HG03064 (cell line): ENCODE results near the gene NFS1.
"Not testable (repeated sequence)": the region's sequence is repeated elsewhere in the genome, so short reads cannot be mapped to it uniquely, and the experiment has no call there.

Source experiments
- ATAC-seq: cut with Tn5 transposase; IDR thresholded peaks from one replicate; pipeline ENCODE4 v1.9.1; 2021; ENCODE audit warnings: low read depth; ENCODE audit not compliant: unreplicated experiment

The NFS1 gene

DNA sequence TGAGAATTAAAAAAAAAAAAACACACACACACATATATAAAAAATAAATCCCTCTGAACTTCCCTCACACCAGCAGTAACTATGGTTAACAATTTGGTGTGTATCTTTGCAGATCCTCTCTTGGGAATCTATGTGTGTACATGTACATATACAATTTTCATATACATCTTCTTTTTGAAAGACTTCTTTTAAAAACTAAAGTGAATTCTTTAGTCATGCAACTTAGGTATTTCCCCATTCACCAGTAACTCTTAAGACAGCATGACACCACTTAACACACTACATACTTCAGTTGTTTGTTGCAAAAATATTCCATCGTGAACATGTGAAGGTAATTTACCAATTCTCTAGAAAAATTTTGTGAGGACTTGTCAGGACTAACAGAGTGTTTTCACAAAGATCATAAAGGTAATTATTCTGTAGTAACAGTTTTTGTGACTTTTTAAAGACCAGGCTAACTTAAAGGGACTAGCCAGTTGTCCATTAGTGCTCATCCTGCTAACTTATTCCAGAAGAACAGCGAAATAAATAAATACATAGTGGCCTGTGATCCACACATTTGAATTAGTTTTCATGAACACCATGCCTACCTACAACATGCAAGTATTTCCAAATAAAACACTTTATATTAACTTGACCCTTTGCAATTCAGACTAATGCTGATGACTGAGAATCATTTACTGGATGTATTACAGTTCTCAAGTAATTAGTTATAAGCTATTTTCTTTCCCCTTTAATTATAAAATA, 30.9 kb upstream of the NFS1 start:
- no peak for ATAC-seq

DNA sequence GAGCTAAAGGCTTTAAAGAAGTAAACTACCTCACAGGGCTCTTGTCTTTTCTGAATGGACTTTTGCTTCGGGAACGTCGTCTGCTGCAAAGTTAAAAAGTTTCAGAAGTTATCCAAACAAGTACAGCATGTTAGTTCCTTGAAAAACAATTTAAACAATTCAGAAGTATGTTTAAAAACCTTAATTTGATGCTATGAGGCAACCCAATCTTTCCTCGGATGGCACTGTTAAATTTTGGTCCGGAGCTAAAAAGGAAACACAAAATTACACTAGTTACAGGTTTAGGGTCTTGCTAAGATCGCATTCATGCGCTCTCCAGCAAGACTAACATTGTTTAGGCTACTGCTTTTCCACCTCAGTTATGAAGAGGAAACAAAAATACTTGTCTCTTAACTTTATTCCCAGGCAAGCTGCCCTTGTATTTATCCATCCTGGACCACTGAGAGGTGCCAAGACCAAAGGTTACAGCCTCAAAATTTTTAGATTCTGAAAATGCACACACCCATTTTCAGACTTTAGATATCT, 30.2 kb upstream of the NFS1 start:
- no peak for ATAC-seq

DNA sequence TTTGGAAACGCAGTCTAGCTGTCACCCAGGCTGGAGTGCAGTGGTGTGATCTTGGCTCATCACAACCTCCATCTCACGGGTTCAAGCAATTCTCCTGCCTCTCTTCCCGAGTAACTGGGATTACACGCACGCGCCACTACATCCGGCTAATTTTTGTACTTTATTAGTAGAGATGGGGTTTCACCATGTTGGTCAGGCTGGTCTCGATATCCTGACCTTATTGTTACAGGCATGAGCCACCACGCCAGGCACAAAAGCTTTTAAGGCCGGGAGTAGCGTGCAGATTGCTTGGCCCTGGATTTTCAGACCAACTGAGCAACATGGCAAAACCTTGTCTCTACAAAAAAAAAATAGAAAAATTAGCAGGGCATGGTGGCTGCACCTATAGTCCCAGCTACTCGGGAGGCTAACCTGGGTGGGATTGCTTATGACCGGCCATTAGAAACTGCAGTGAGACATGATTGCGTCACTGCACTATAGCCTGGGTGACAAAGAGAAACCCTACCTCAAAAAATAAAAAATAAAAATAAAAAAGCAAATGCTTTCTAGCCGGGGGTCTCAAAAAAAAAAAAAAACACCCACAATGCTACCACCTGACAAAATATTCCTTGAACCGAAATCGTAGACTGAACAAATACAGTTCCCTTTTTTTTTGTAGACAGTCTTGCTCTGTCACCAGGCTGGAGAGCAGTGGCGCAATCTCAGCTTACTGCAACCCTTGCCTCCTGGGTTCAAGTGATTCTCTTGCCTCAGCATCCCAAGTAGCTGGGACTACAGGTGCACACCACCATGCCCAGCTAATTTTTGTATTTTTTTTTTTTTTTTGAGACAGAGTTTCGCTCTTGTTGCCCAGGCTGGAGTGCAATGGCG, 27.9 kb upstream of the NFS1 start:
- ATAC-seq = no peak

DNA sequence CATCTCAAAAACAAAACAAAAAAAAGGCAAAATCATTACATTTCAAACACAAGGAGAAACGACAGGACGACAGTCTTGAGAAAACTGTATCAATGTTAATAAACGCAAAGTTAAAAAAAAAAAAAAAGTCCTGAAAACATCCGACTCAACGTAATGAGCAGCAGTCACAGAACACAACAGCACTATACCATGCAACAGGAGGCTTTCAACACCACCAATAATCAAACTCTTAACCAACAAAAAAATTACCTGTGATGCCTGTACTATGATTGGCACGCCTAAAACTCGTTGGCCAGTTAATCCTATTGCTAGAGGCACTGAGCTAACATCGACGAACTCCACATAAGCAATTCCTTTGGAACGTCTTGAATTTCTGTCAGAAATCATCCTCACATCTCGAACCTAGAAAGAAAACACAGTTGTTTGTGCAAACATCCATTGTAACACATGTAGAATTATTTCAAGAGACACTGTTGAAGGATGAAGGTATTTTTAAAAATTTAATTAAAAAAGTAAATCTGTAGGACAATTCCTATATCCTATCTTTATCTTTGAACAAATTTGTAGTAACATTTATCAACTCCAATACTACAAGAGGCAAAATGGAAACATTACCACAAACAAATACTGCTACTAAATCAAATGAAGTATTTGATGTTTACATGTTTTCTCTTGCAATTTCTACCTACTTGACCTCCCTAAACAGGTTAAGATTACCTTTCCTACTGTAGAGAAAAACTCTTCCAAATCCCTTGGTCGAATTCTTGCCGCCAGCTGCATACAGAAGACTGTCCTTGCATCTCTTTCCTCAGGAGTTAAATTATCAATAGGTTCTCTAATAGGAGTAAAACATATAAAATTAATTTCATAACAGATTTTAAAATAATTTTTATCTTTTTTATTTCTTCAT, 25.4 kb upstream of the NFS1 start:
- no peak for ATAC-seq

DNA sequence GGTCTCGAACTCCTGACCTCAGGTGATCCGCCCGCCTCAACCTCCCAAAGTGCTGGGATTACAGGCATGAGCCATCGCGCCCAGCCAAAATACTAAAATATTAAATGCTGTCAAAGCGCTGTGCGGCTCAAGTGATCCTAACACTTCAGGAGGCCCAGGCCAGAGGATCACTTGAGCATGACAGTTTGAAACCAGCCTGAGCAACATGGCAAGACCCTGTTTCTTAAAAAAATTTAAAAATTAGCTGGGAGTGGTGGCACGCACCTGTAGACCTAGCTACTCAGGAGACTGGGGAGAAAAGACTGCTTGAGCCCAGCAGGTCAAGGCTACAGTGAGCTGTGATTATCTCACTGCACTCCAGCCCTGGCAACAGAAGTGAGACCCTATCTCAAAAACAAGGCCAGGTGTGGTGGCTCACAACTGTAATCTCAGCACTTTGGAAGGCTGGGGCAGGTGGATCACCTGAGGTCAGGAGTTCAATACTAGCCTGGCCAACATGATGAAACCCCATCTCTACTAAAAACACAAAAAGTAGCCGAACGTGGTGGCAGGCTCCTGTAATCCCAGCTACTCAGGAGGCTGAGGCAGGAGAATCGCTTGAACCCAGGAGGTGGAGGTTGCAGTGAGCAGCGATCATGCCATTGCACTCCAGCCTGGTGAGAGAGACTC, 24.6 kb upstream of the NFS1 start:
- ATAC-seq = not testable (repeated sequence)

DNA sequence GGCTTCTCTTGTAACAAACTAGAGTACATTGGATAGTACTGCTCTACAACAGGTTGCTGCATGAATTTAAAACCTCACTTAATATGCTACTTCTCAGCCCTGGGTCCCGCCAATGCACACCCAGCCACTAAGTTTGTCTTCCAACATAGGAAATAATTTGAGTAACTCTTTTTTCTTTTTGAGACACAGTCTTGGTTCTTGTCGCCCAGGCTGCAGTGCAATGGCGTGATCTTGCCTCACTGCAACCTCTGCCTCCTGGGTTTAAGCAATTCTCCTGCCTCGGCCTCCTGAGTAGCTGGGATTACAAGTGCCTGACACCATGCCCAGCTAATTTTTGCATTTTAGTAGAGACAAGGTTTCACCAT, 24.1 kb upstream of the NFS1 start:
- ATAC-seq = not testable (repeated sequence)

DNA sequence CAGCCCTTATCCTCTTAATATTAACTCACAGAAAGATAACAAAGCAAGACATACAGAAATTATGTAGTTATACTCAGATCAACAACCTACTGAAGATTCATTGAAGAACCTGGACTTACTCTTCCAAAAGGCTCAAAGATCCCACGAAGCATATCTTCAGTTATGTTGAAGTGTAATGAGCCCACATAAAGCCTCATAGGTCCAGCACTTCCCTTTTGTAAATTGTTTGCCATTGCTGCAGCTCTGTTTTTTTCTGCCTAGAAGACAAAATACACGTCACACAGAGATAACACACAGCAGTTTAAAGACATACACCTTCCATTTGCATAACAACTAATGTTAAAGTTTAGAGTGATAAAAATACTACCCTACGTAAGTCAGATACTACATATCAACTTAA, 22.5 kb upstream of the NFS1 start:
- no peak for ATAC-seq

DNA sequence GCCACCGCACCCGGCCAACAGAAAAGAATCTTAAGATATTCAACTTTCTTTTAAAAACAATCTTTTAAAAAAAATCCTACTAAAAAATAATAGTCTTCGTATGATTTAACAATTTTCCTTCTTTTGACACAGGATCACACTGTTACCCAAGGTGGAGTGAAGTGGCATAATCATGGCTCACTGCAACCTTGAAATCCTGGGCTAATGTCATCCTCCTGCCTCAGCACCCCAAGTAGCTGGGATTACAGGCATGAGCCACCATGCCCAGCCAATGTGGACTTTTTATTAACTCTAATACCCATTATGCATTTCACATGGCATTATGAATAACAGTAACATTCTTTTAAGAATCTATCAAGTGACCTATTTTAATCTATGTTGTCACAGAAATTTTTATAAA, 22.1 kb upstream of the NFS1 start:
- ATAC-seq = no peak

DNA sequence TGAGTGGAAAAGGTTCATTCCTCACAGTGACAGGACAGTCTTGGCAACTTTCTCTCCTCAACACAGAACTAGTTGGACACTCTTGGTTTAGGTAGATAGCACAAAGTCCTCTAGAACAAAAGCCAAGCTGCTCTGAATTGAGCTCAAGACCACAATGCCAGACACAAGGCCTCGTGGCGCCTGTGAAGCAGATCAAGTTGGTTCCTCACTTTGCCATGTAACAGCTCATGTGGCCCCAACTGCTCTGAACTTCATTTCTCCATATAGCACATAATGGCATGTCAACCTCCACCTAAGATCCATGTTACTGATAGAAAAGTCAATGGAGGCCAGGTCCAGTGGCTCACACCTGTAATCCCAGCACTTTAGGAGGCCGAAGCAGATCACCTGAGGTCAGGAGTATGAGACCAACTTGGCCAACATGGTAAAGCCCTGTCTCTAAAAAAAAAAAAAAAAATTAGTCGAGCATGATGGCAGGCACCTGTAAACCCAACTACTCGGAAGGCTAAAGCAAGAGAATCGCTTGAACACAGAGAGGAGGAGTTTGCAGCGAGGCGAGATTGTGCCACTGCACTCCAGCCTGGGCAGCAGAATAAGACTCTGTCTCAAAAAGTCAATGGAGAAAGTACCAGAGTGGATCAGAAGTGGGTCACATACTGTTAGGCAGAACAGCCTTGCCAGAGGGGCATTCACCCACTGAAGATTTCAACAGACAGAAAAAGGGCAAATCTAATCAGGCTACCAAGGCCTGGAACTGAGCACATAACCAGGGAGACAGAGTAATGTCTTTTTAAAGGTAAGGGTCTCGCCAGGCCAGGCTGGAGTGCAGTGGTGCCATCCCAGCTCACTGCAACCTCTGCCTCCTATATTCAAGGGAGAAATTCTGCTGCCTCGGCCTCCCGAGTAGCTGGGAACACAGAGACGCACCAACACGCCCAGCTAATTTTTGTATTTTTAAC, 21.3 kb upstream of the NFS1 start:
- no peak for ATAC-seq

DNA sequence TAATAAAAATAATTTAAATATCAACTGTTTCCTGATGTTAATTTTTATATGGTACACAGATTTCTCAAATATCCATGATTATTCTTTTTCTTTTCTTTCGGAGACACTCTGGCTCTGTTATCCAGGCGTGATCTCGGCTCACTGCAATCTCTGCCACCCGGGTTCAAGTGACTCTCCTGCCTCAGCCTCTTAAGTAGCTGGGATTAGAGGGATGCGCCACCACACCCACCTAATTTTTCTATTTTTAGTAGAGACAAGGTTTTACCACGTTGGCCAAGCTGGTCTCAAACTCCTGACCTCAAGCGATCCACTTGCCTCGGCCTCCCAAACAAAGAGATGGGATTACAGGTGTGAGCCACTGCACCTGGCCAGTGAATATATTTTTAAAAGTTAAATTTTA, 20.6 kb upstream of the NFS1 start:
- no peak for ATAC-seq

DNA sequence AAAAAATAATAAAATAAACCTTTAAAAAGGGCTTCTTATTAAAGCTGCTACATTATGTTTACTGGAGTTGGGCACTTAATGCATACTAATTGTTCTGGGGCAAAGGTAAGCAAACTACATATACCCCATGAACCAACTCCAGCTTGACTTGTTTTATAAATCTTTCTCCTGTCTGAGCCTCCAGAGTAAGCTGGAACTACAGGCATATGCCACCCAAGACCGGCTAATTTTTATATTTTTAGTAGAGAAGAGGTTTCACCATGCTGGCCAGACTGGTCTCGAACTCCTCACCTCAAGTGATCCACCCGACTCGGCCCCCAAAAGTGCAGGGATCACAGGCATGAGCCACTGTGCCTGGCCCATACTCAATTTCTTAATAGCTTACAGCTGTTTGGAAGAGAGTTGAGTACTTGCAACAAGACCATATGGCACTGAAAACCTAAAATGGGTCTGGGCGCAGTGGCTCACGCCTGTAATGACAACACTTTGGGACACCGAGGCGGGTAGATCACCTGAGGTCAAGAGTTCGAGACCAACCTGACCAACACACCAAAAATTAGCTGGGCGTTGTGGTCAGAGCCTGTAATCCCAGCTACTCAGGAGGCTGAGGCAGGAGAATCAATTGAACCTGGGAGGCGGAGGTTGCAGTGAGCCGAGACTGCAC, 20.0 kb upstream of the NFS1 start:
- ATAC-seq = no peak

DNA sequence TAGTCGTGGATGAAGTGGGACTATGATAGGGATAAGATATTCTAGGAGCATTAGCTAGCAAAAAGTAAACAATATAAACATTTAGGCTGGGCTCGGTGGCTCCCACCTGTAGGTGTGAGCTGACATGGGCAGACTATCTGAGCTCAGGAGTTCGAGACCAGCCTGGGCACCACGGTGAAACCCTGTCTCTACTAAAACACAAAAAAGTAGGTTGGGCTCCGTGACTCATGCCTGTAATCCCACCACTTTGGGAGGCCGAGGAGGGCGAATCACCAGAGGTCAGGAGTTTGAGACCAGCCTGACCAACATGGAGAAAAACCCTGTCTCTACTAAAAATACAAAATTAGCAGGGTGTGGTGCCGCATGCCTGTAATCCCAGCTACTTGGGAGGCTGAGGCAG, 19.2 kb upstream of the NFS1 start:
- ATAC-seq = not testable (repeated sequence)

DNA sequence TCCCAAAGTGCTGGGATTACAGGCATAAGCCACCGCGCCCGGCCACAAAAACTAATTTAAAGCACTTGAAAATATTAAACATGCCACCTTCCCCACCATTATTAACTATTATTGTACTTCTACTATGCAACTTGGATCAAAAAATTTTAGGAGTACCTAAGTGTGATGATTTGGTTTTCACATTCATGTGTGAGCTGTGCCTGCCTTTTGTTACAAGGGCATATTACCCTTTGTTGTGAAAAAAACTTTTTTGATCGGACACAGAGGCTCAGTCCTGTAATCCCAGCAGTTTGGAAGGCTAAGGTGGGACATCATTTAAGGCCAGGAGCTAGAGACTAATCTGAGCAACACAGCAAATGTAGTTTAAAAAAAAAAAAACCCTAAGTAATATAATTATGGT, 17.2 kb upstream of the NFS1 start:
- ATAC-seq = no peak

DNA sequence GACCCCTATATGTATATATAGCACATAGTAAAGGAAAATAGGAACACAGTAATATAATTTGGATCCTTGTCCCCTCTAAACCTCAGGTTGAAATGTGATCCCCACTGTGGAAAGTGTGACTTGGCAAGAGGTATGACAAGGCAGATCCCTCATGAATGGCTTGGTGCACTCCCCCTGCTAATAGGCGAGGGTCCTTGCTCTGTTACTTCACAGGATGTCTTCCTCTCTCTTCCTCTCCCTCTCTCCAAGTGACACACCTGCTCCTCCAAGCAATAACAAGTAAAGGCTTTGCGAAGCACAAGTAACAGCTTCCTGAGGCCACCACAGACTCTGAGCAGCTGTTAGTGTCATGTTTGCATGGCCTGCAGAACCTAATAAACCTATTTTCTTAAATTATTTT, 16.5 kb upstream of the NFS1 start:
- ATAC-seq = no peak

DNA sequence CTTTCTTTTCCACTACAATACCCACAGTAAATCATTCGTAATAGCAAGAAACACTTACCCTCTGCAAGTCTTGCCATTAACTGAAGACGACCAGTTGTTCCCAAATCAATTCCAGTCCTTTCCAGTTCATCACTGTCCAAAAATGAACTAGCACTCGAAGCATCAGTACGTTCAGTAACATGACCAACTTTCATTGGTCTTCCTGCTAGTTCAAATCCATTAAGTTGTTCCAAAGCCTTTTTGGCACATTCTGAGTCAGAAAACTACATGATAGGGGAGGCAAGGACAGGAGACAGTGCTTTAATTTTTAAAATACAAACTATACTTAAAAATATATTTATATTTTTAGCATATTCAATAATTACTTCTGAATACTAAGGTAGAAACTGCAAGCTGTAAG, 15.0 kb upstream of the NFS1 start:
- ATAC-seq = no peak

DNA sequence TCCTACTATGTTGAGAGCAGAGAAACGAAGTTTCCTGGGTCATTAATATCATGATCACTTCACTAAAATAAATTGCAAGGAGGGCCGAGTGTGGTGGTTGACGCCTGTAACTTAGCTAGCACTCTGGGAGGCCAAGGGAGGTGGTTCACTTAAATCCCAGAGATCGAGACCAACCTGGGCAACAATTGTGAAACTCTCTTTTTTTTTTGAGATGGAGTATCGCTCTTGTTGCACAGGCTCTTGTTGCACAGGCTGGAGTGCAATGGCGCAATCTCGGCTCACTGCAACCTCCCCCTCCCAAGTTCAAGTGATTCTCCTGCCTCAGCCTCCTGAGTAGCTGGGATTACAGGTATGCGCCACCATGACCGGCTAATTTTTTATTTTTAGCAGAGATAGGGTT, 14.0 kb upstream of the NFS1 start:
- ATAC-seq = not testable (repeated sequence)

DNA sequence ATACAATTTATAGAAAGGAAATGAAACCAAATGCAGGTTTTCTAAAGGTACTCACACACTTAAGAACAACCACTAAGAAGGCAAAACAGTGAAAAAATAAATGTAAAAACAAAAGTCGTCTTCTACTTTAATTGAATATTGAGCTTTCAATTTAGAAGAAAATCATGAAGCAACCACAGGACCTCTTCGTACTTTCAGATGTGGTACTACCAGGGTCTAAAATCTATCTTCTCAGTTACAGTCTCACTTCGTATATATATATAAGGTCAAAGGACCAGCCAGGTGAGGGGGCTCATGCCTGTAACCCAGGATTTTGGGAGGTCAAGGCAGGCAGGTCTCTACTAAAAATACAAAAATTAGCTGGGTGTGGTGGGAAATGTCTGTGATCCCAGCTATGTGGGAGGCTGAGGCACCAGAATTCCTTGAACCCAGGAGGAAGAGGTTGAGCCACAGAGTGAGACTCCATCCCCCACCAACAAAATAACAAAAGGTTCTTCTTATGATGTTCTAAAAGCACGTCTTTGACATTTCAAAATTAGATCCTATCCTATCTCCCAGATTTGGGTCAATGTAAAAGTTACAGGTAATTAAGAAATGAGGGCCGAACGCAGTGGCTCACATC, 12.5 kb upstream of the NFS1 start:
- no peak for ATAC-seq

DNA sequence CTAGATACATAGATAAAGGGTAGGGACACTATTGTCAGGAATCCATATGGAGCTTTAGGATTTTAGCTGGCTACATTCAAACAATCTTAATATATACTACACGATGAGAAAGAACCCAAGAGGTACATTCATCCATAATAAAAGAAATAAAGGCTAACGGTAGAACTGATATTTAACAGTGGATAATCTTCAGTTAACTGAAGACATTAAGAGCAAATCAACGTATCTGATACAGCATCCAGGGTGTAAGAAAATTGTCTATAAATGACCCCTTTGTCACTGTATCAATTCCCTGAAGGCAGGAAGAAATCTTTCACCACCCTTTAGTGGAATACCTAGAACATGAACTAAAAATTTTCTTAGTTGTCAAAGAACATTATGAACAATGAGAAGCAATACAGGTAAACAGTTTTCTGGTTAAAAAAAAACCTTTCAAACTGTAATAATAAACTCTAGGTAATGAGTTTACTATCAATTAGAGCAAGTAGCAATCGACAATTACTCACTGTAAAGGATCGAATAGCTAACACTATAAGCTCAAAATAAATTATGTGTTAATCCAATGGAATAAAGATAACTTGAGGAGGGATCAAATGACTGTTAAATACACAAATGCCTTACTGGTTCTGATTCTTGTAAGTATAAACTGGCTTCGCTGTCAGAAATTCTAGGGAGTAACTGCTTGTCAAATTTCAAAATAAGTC, 11.9 kb upstream of the NFS1 start:
- no peak for ATAC-seq
